Keratinocyte (primary cell): ENCODE measurements around the gene DHRS4. TPM values are rescaled to one million over a fixed set of nuclear protein-coding genes. Genes with fewer than 3 reads are reported as not detected.

Experiments used
- DNase-seq: peaks from one replicate; pipeline ENCODE4 v3.0.0-alpha.2; 2011; ENCODE audit warnings: low read depth, missing footprints, low spot score
- FAIRE-seq: peaks from 2 replicates; lab custom pipeline; 2011; peaks lifted over from hg19 to GRCh38; lab: Jason Lieb, UNC
- H2AFZ ChIP-seq: 2 replicates; pipeline ENCODE4 v1.6.0; 2012; ENCODE audit warnings: low read length, control low read depth, inconsistent platforms; ENCODE audit not compliant: control insufficient read depth
- H3K27ac ChIP-seq: 2 replicates; pipeline ENCODE4 v1.5.1; 2011; ENCODE audit warnings: low read length; ENCODE audit not compliant: control insufficient read depth, insufficient read depth
- H3K27me3 ChIP-seq: 3 replicates; pipeline ENCODE4 v1.6.0; 2011; ENCODE audit warnings: low read length; ENCODE audit not compliant: control insufficient read depth, insufficient read depth; ENCODE audit errors: extremely low read depth
- H3K36me3 ChIP-seq, 2 experiments: 2 replicates in 1 of 2; 3 replicates in 1 of 2; pipeline ENCODE4 v1.5.1; 2011; ENCODE audit warnings: low read length in 2 of 2, mild to moderate bottlenecking in 1 of 2; ENCODE audit not compliant: control insufficient read depth in 2 of 2, insufficient read depth in 2 of 2; ENCODE audit errors: extremely low read depth in 1 of 2
- H3K4me1 ChIP-seq: 3 replicates; pipeline ENCODE4 v1.5.1; 2011; ENCODE audit warnings: low read length; ENCODE audit not compliant: control insufficient read depth, insufficient read depth; ENCODE audit errors: extremely low read depth
- H3K4me2 ChIP-seq: 3 replicates; pipeline ENCODE4 v1.6.0; 2011; ENCODE audit warnings: low read depth, low read length; ENCODE audit not compliant: control insufficient read depth, insufficient read depth; ENCODE audit errors: extremely low read depth
- H3K4me3 ChIP-seq, 3 experiments: fragments of 200-600 bp in 1 of 3; sonication (generic) in 1 of 3; 2 replicates in 2 of 3; 3 replicates in 1 of 3; pipeline ENCODE4 v1.5.1; 2011 to 2016; ENCODE audit warnings: low read length in 3 of 3, mild to moderate bottlenecking in 3 of 3, control low read depth in 2 of 3, inconsistent platforms in 1 of 3, low read depth in 1 of 3, mixed read lengths in 1 of 3, mixed run types in 1 of 3, moderate library complexity in 1 of 3; ENCODE audit not compliant: control insufficient read depth in 2 of 3, insufficient read depth in 2 of 3; ENCODE audit errors: extremely low read depth in 1 of 3
- H3K79me2 ChIP-seq: 2 replicates; pipeline ENCODE4 v1.6.0; 2012; ENCODE audit warnings: low read length; ENCODE audit not compliant: control insufficient read depth, insufficient read depth
- H3K9ac ChIP-seq: 3 replicates; pipeline ENCODE4 v1.6.0; 2011; ENCODE audit warnings: low read length; ENCODE audit not compliant: control insufficient read depth, insufficient read depth; ENCODE audit errors: extremely low read depth
- H3K9me1 ChIP-seq: 3 replicates; pipeline ENCODE4 v1.6.0; 2011; ENCODE audit warnings: low read length; ENCODE audit not compliant: control insufficient read depth, insufficient read depth; ENCODE audit errors: extremely low read depth
- H3K9me3 ChIP-seq: 2 replicates; pipeline ENCODE4 v1.5.1; 2012; ENCODE audit warnings: low read depth, low read length; ENCODE audit not compliant: control insufficient read depth
- H4K20me1 ChIP-seq: 3 replicates; pipeline ENCODE4 v1.6.0; 2011; ENCODE audit warnings: low read length; ENCODE audit not compliant: control insufficient read depth, insufficient read depth; ENCODE audit errors: extremely low read depth
- CTCF ChIP-seq, 3 experiments: IDR thresholded peaks in 1 of 3; conservative IDR thresholded peaks in 1 of 3; optimal IDR thresholded peaks in 1 of 3; 2 replicates in 2 of 3; 3 replicates in 1 of 3; pipeline versions ENCODE3 to v1.5.1; 2011; ENCODE audit warnings: low read length in 3 of 3, mild to moderate bottlenecking in 3 of 3, moderate library complexity in 2 of 3, control low read depth in 1 of 3, inconsistent platforms in 1 of 3; ENCODE audit not compliant: insufficient read depth in 2 of 3; ENCODE audit errors: extremely low read depth in 1 of 3
- EZH2 ChIP-seq: IDR thresholded peaks from one replicate; pipeline ENCODE4 v1.6.1; 2012; ENCODE audit warnings: inconsistent platforms, mild to moderate bottlenecking, low read length, moderate library complexity
- dilution Hi-C: fragments of 300-500 bp; cut with MboI; formaldehyde crosslinking; loops from one replicate; pipeline ENCODE4 v1.7.0; 2020; ENCODE audit warnings: low sequenced_read_pairs; ENCODE audit not compliant: extremely low pct_ligation_motif_present
- polyA plus RNA-seq, 5 experiments: library from polyadenylated mRNA; depleted of rRNA in 3 of 5; stranded (reverse) in 3 of 5; stranded (forward) in 1 of 5; unstranded in 1 of 5; fragments of >200 nt; gene quantifications; 1 replicate in 1 of 5; 2 replicates in 3 of 5; 3 replicates in 1 of 5; pipeline versions ENCODE4 v1.2.1 to v1.2.3, GENCODE V29; 2011 to 2012; ENCODE audit warnings: missing spikeins in 2 of 5, low read depth in 1 of 5, low replicate concordance in 1 of 5

DHRS4 gene
- polyA plus RNA-seq, 1 donor (not counting 4 experiments of a cell fraction or from before 2014, with no cell fraction given) = 22.8 TPM

- Histone ChIP-seq H4K20me1 (peaks cover 2% of the 10 kb centered on the region), H3K27ac (no peak overlapping the region), H3K9me1 (no peaks in the 10 kb centered on the region), H3K4me1 (no peaks in the 10 kb centered on the region), H3K36me3 (no peaks in the 10 kb centered on the region), H3K4me3 (no peak overlapping the region), H3K79me2 (no peaks in the 10 kb centered on the region), H2AFZ (no peak overlapping the region), H3K9me3 (no peaks in the 10 kb centered on the region), H3K27me3 (peaks cover 5% of the 10 kb centered on the region), H3K9ac (no peak overlapping the region), H3K4me2 (no peak overlapping the region)
- TF ChIP-seq CTCF (optimal IDR thresholded peaks at IDR 0.05 in 1 of 3, IDR thresholded peaks at IDR 0.05 in 1 of 3, conservative IDR thresholded peaks at IDR 0.05 in 1 of 3; ENCODE audit: extremely low read depth in 1 of 3, insufficient read depth in 2 of 3, low read length in 3 of 3) = no peak
- TF ChIP-seq EZH2 = no peak
- FAIRE-seq (no peak), DNase-seq (no peak)
- dilution Hi-C loops = no loop called here
These were observed 37.6 kb upstream of the DHRS4 start for GRCh38 chr14:23916004-23916403.

- TF ChIP-seq EZH2 (no peak), CTCF (optimal IDR thresholded peaks at IDR 0.05 in 1 of 3, IDR thresholded peaks at IDR 0.05 in 1 of 3, conservative IDR thresholded peaks at IDR 0.05 in 1 of 3; ENCODE audit: extremely low read depth in 1 of 3, insufficient read depth in 2 of 3, low read length in 3 of 3) (no peak)
- Histone ChIP-seq H3K4me1 (no peaks in the 10 kb centered on the region), H3K27me3 (peaks cover 5% of the 10 kb centered on the region), H3K79me2 (no peaks in the 10 kb centered on the region), H3K36me3 (no peaks in the 10 kb centered on the region), H2AFZ (no peak overlapping the region), H4K20me1 (peaks cover 2% of the 10 kb centered on the region), H3K9me3 (no peaks in the 10 kb centered on the region), H3K9me1 (no peaks in the 10 kb centered on the region), H3K9ac (no peak overlapping the region), H3K27ac (no peak overlapping the region), H3K4me2 (no peak overlapping the region), H3K4me3 (no peak overlapping the region)
- DNase-seq = no peak
- dilution Hi-C loops = no loop called here
- no peak for FAIRE-seq
These were observed 37.1 kb upstream of the DHRS4 start for GRCh38 chr14:23916446-23916845.
